GM12892 (cell line): ENCODE results near the gene DACT1.

ENCODE experiments used
- POLR2A ChIP-seq: IDR thresholded peaks from 2 replicates; pipeline ENCODE4 v1.6.1; 2011; ENCODE audit warnings: low read depth, low read length, control low read depth
- POLR2AphosphoS5 ChIP-seq: IDR thresholded peaks from 2 replicates; pipeline ENCODE4 v1.6.1; 2011; ENCODE audit warnings: low read depth, low read length, control low read depth
- TAF1 ChIP-seq: IDR thresholded peaks from 2 replicates; pipeline ENCODE4 v1.6.1; 2011; ENCODE audit warnings: low read depth, mild to moderate bottlenecking, control low read depth, low read length, borderline replicate concordance

GRCh38 chr14:58607131-58607951, 30.4 kb upstream of the DACT1 start:
- TF ChIP-seq POLR2AphosphoS5 (no peak), POLR2A (no peak), TAF1 (no peak)
